Measurements from ENCODE around the gene KLHL1.
"Not testable (repeated sequence)": the region's sequence is repeated elsewhere in the genome, so short reads cannot be mapped to it uniquely, and the experiment has no call there.

Gene KLHL1

GRCh38 chr13:70108356-70109105 is at the start of gene KLHL1:
KLHL1 (minus strand) TSS chr13:70108452; CDS start chr13:70107699, 753 bp downstream.
- no peak for DNase-seq

- not testable (repeated sequence) for DNase-seq
These were observed 34.4 kb upstream of the KLHL1 start for GRCh38 chr13:70142658-70143057.

GRCh38 chr13:70128098-70128497 is 19.8 kb upstream of the KLHL1 start:
- no peak for DNase-seq

- no peak for DNase-seq
These were observed 17.4 kb upstream of the KLHL1 start for GRCh38 chr13:70125693-70126092.

- no peak for DNase-seq
These were observed 9.2 kb upstream of the KLHL1 start for GRCh38 chr13:70117338-70117905.

- DNase-seq: no peak
These were observed 562 bp downstream of the KLHL1 start, which contains the start of gene ATXN8OS for GRCh38 chr13:70107498-70108281. ATXN8OS (plus strand) TSS chr13:70107826.

- DNase-seq: no peak
These were observed 1.1 kb downstream of the KLHL1 start for GRCh38 chr13:70107125-70107497.

- DNase-seq: no peak
These were observed 3.8 kb downstream of the KLHL1 start for GRCh38 chr13:70104481-70104880.

GRCh38 chr13:70098669-70099068 is 9.6 kb downstream of the KLHL1 start:
- no peak for DNase-seq

- DNase-seq: no peak
These were observed 18.1 kb downstream of the KLHL1 start for GRCh38 chr13:70090036-70090723.

- DNase-seq: no peak
These were observed 19.3 kb downstream of the KLHL1 start for GRCh38 chr13:70088926-70089325.

GRCh38 chr13:70087247-70087646 is 21.0 kb downstream of the KLHL1 start:
- DNase-seq: no peak

- no peak for DNase-seq
These were observed 28.2 kb downstream of the KLHL1 start for GRCh38 chr13:70080012-70080411.

GRCh38 chr13:70054572-70054971 is 53.7 kb downstream of the KLHL1 start:
- DNase-seq: no peak

GRCh38 chr13:70051531-70051930 is 56.7 kb downstream of the KLHL1 start:
- no peak for DNase-seq

- no peak for DNase-seq
These were observed 64.6 kb downstream of the KLHL1 start for GRCh38 chr13:70043685-70044084.

- DNase-seq: no peak
These were observed 66.1 kb downstream of the KLHL1 start for GRCh38 chr13:70042193-70042592.

- no peak for DNase-seq
These were observed 74.0 kb downstream of the KLHL1 start for GRCh38 chr13:70034286-70034685.

GRCh38 chr13:70027551-70027950 is 80.7 kb downstream of the KLHL1 start:
- DNase-seq: no peak

GRCh38 chr13:70023516-70023915 is 84.7 kb downstream of the KLHL1 start:
- no peak for DNase-seq

GRCh38 chr13:70022646-70023045 is 85.6 kb downstream of the KLHL1 start:
- DNase-seq: no peak

GRCh38 chr13:70016116-70016515 is 92.1 kb downstream of the KLHL1 start:
- no peak for DNase-seq

GRCh38 chr13:70014337-70014736 is 93.9 kb downstream of the KLHL1 start:
- no peak for DNase-seq
